BLaER1 (cell line): ENCODE measurements around the gene ALG8.
A peak's percentile ranks its signal among the peaks of the same experiment; 100 is the strongest.

Source experiments
- H3K27ac ChIP-seq: shearing (Covaris generic); formaldehyde crosslinking; 2 replicates; pipeline ENCODE4 v1.8.1; 2022
- H3K27me3 ChIP-seq: shearing (Covaris generic); formaldehyde crosslinking; 2 replicates; pipeline ENCODE4 v1.8.1; 2022
- H3K36me3 ChIP-seq: shearing (Covaris generic); formaldehyde crosslinking; 2 replicates; pipeline ENCODE4 v1.8.1; 2022
- H3K4me1 ChIP-seq: shearing (Covaris generic); formaldehyde crosslinking; 2 replicates; pipeline ENCODE4 v1.8.1; 2022
- H3K4me2 ChIP-seq: shearing (Covaris generic); formaldehyde crosslinking; 2 replicates; pipeline ENCODE4 v1.8.1; 2022
- H3K4me3 ChIP-seq: shearing (Covaris generic); formaldehyde crosslinking; 2 replicates; pipeline ENCODE4 v1.8.1; 2022
- H3K9ac ChIP-seq: shearing (Covaris generic); formaldehyde crosslinking; 2 replicates; pipeline ENCODE4 v1.8.1; 2022
- H3K9me3 ChIP-seq: shearing (Covaris generic); formaldehyde crosslinking; 2 replicates; pipeline ENCODE4 v1.8.1; 2022
- H4K20me1 ChIP-seq: shearing (Covaris generic); formaldehyde crosslinking; 2 replicates; pipeline ENCODE4 v1.8.1; 2022
- Cebpa-rat ChIP-seq: shearing (Covaris generic); IDR thresholded peaks from 2 replicates; pipeline ENCODE4 v1.8.1; 2022

Gene ALG8

GRCh38 chr11:78158987-78159652 is 19.7 kb upstream of the ALG8 start:
- H3K27me3 ChIP-seq = no peaks in the 10 kb centered on the region
- no peak overlapping the region for H3K27ac ChIP-seq
- no peaks in the 10 kb centered on the region for H3K36me3 ChIP-seq
- H4K20me1 ChIP-seq = no peaks in the 10 kb centered on the region
- no peak overlapping the region for H3K9ac ChIP-seq
- TF ChIP-seq Cebpa-rat = no peak
- H3K9me3 ChIP-seq = no peaks in the 10 kb centered on the region
- no peak overlapping the region for H3K4me2 ChIP-seq
- no peak overlapping the region for H3K4me3 ChIP-seq
- no peaks in the 10 kb centered on the region for H3K4me1 ChIP-seq

- Histone ChIP-seq H3K36me3 (no peaks in the 10 kb centered on the region), H3K9me3 (no peaks in the 10 kb centered on the region), H3K4me1 (no peaks in the 10 kb centered on the region), H3K4me3 (no peak overlapping the region), H4K20me1 (no peaks in the 10 kb centered on the region), H3K27ac (no peak overlapping the region), H3K9ac (no peak overlapping the region), H3K4me2 (no peak overlapping the region), H3K27me3 (no peaks in the 10 kb centered on the region)
- no peak for TF ChIP-seq Cebpa-rat
Measured at GRCh38 chr11:78156127-78156844, 16.9 kb upstream of the ALG8 start.

DNA sequence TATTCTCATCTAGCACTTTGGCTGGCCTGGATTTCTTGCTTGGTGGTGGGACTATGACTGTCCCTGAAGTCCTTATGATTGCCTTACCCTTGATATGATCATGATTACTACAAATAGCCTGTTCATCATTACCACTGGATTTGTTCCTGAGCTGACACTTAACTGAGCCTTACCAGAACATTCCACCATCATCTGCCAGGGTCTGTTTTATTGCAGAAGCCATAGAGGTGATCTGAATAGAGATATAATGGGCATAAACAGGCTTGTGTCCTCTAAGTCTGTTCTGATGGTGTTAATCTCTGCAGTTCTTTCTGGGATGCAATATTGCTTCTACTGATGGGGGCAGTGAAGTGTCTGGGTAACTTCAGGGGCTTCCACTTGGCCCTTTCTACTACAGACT is 12.4 kb upstream of the ALG8 start:
- Histone ChIP-seq H3K27ac (no peak overlapping the region), H4K20me1 (no peaks in the 10 kb centered on the region), H3K9ac (no peak overlapping the region), H3K4me1 (no peaks in the 10 kb centered on the region), H3K4me3 (no peak overlapping the region), H3K4me2 (no peak overlapping the region), H3K9me3 (no peaks in the 10 kb centered on the region), H3K27me3 (no peaks in the 10 kb centered on the region), H3K36me3 (no peaks in the 10 kb centered on the region)
- no peak for TF ChIP-seq Cebpa-rat

DNA sequence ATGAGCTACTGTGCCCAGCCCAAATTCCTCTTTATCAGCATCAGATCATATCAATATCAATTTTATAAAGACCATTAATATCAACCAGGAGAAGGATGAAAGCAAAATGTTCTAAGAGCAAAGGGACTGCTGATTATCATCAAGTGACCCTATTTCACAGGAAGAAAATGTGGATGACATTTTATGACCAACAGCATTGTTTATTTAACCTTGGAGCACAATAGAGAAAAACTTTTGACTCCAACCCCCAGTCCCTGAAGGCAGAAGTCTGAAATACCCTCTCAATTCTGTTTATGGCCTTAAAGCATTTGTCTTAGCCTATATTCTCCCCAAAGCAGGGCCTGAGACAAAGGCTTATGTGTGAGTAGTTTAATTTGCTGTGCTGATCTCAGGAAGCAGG is 11.3 kb upstream of the ALG8 start:
- H3K27me3 ChIP-seq = no peaks in the 10 kb centered on the region
- H3K27ac ChIP-seq = no peak overlapping the region
- H3K4me3 ChIP-seq = no peak overlapping the region
- no peak overlapping the region for H3K4me2 ChIP-seq
- H3K9ac ChIP-seq = no peak overlapping the region
- H3K4me1 ChIP-seq = no peaks in the 10 kb centered on the region
- H3K9me3 ChIP-seq = no peaks in the 10 kb centered on the region
- H3K36me3 ChIP-seq = no peaks in the 10 kb centered on the region
- no peaks in the 10 kb centered on the region for H4K20me1 ChIP-seq
- TF ChIP-seq Cebpa-rat = no peak

- no peak overlapping the region for H3K4me2 ChIP-seq
- no peak overlapping the region for H3K9ac ChIP-seq
- H4K20me1 ChIP-seq = no peaks in the 10 kb centered on the region
- H3K4me1 ChIP-seq = no peaks in the 10 kb centered on the region
- no peak for TF ChIP-seq Cebpa-rat
- no peaks in the 10 kb centered on the region for H3K27me3 ChIP-seq
- H3K4me3 ChIP-seq = no peak overlapping the region
- no peak overlapping the region for H3K27ac ChIP-seq
- H3K9me3 ChIP-seq = no peaks in the 10 kb centered on the region
- no peaks in the 10 kb centered on the region for H3K36me3 ChIP-seq
Measured at GRCh38 chr11:78150346-78150745, 10.9 kb upstream of the ALG8 start.

DNA sequence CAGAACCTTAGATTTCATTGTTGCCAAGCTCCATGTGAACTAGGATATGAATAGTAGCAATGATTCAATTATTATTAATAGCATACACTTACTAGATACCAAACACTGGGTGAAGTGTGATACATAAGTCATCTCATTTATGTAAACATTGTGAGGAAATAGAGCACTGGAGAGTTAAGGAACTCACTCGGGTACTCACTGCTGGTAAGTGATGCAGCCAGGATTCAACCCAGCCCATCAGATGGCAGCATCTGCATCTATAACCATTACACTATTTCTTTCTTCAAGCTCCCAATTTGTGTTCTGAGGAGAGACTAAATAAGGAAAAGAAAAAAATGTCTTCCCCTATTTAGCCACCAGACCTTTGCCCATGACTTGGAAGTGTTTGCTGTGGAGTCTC is 10.2 kb upstream of the ALG8 start:
- Histone ChIP-seq H3K4me3 (no peak overlapping the region), H3K27me3 (no peaks in the 10 kb centered on the region), H3K9ac (no peak overlapping the region), H3K27ac (no peak overlapping the region), H3K4me2 (no peak overlapping the region), H4K20me1 (no peaks in the 10 kb centered on the region), H3K9me3 (no peaks in the 10 kb centered on the region), H3K36me3 (no peaks in the 10 kb centered on the region), H3K4me1 (no peaks in the 10 kb centered on the region)
- TF ChIP-seq Cebpa-rat = no peak

DNA sequence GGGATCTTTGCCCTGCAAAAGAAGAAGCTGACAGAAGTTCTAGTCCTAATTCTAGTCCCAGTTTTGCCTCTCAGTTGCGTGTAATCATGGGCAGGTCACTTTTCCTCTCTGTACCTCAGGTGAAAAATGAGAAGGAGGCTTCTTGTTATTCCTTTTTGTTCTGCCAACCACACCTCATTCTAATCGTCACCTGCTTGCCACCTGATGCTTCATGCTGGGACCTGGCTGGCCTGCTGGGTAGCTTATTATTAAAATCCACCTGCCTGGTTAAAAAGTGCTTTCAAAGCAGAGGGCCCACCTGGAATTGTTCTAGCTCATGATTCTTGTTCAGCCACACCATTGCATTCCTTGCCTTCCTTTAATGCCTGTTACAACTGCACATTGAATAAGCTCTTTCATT is 8.4 kb upstream of the ALG8 start:
- Histone ChIP-seq H3K9me3 (no peaks in the 10 kb centered on the region), H3K36me3 (no peaks in the 10 kb centered on the region), H3K4me3 (no peak overlapping the region), H3K9ac (no peak overlapping the region), H3K4me2 (no peak overlapping the region), H4K20me1 (no peaks in the 10 kb centered on the region), H3K27ac (no peak overlapping the region), H3K4me1 (peaks cover 13% of the 10 kb centered on the region), H3K27me3 (no peaks in the 10 kb centered on the region)
- TF ChIP-seq Cebpa-rat = no peak

DNA sequence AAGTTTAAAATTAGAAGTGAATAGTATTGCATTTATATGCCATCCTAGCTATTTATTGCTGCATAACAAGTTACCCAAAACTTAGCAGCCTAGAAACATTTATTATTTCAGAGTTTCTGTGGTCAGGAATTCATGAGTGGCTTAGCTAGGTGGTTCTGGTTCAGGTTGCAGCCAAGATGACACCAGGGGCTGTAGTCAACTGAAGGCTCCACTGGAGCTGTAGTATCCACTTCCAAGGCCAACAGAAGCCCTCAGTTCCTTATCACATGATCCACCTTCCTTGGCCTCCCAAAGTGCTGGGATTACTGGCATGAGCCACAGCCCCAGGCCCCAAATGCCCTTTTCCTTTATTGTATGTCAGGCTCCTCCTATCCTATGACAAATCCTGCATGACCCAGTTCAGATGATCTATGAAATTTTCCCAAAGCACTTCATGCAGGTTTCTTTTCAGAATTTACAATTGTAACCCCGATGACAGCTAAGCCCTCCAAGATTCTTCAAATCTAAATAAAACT is 6.1 kb upstream of the ALG8 start:
- Histone ChIP-seq H3K36me3 (no peaks in the 10 kb centered on the region), H3K4me2 (no peak overlapping the region), H3K4me3 (no peak overlapping the region), H4K20me1 (no peaks in the 10 kb centered on the region), H3K4me1 (peaks cover 24% of the 10 kb centered on the region), H3K9ac (no peak overlapping the region), H3K9me3 (no peaks in the 10 kb centered on the region), H3K27me3 (no peaks in the 10 kb centered on the region), H3K27ac (no peak overlapping the region)
- TF ChIP-seq Cebpa-rat = no peak

DNA sequence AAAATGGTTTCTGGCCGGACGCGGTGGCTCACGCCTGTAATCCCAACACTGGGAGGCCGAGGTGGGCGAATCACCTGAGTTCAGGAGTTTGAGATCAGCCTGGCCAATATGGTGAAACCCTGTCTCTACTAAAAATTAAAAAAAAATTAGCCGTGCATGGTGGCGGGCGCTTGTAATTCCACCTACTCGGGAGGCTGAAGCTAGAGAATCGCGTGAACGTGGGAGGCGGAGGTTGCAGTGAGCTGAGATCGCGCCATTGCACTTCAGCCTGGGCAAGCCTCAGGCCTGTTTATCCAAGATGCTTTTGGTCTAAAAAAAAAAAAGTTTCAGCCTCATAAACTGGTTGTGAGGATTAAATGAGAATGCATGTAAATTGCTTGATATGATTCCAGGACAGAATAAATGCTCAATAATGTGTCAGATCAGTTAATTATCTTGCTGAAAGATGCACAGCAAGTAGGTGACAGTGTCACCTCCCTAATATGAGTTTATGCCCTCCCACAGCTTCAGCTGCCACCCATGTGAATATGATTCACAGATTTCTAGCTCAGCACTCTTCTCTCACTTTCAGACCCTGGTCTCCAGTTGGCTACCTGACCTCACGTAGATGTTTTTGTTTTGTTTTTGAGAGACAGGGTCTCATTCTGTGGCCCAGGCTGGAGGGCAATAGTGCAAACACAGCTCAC is 1.1 kb upstream of the ALG8 start:
- H3K4me3 ChIP-seq = peak overlapping the region; percentile 77
- peak overlapping the region; percentile 87 for H3K9ac ChIP-seq
- H3K27me3 ChIP-seq = no peaks in the 10 kb centered on the region
- H3K4me1 ChIP-seq = peaks cover 44% of the 10 kb centered on the region
- H3K9me3 ChIP-seq = 0 out of 2 replicates have a peak, but pooled peaks cover 8% of the 10 kb centered on the region
- H3K36me3 ChIP-seq = peaks cover 26% of the 10 kb centered on the region
- H3K27ac ChIP-seq = no peak overlapping the region
- no peaks in the 10 kb centered on the region for H4K20me1 ChIP-seq
- peak overlapping the region; percentile 75 for H3K4me2 ChIP-seq
- no peak for TF ChIP-seq Cebpa-rat
